Renal cortical epithelial cell (primary cell): ENCODE measurements around the gene SNAPC3. TPM values are rescaled to one million over a fixed set of nuclear protein-coding genes. Genes with fewer than 3 reads are reported as not detected.

Experiments
- DNase-seq: peaks from one replicate; pipeline ENCODE4 v3.0.0-alpha.2; 2011; ENCODE audit warnings: low read depth
- total RNA-seq: library from RNA; depleted of rRNA; stranded (reverse); fragments of >200 nt; gene quantifications from 2 replicates; pipeline ENCODE4 v1.2.3, GENCODE V29; 2014

The SNAPC3 gene
- total RNA-seq, 1 donor from 2014 or later, result 53.9 TPM

- no peak for DNase-seq
Measured at GRCh38 chr9:15492485-15493150, 69.9 kb downstream of the SNAPC3 start.

DNA sequence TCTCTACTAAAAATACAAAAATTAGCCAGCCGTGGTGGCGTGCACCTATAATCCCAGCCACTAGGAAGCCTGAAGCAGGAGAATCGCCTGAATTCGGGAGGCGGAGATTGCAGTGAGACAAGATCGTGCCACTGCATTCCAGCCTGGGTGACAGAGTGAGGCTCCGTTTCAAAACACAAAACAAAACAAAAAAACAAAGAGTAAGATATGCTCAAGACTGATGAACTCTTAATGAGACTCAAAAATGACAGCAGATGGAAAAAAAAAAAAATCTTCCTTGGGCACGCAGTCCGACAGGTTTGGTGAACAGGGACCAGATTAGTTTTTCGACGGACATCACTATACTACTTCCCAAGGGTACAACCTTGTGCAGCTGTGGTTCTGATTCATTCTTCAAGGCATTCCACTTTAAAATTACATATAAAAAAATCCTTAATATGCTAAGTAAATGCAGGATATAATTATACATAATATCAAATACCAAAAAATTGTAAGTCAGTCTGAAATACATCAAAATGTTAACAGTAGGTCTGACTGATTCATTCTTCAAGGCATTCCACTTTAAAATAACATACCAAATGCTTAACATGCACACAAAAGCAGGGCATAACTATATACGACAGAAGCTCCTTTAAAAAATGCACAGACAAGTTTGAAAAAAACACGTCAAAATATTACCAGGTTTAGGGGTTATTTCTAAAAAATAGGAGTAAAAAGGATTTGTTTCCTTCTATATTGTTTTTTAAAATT is 75.7 kb downstream of the SNAPC3 start:
- DNase-seq, result no peak

GRCh38 chr9:15499139-15499538 is 76.5 kb downstream of the SNAPC3 start:
- DNase-seq, result peak; percentile 16

- DNase-seq, result no peak
Measured at GRCh38 chr9:15501179-15501578, 78.5 kb downstream of the SNAPC3 start.

GRCh38 chr9:15501803-15502202 is 79.1 kb downstream of the SNAPC3 start:
- no peak for DNase-seq

DNA sequence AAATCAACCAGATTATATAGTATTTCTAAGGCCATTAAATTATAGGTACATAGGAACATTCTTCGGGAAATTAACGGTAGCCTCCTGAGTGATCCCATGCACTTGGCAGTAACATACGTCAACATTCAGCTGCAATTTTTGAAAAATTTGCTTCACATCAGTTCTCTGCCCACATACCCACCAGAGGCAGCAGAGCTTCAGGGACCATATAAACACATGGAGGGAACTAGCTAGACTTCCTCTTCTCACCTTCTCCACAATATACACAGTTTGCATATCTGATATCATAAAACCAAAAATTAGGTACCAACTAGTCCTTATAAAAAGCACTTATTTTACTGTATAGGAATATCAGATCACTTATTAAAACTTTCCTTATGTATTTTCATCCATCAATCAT is 83.2 kb downstream of the SNAPC3 start:
- no peak for DNase-seq

DNA sequence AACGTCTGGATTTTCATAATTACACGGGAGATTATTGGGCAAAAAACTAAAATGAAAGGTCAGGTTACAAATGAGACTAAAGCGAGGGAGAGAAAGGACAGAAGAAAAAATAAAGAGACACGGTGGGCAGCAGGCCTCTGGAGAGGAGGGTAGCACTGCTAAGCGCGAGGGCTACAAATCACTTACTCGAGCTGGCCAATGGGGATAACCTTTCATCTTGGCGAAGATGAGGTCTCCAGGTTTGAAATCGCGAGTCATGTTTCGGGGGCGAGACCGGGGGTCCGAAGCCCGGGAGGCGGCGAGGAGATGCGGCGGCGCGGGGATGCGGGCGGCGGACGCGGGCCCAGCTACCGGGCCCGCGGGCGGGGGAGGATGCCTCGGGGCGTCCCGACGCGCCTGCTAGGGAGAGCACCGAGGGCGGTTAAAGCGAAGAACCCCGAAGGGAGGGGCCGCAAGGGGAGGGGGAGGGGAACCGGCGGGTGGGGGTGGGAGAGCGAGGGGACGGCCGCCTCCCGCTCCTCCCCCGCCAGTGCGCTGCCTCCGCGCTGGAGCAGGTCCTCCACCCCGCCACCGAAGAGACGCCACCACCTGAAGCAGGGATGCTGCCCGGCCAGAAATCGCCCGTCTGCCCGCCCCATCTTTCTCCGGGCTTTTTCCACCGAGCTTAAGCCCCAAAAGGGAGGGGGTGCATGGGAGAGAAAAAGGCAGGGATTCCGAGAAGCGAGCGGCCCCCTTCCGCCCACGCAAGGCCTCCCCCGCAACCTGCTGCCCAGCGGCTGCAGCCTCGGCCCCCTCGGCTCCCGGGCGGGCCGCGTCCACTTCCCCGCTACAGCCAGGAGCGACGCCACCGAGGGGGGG is 87.5 kb downstream of the SNAPC3 start:
- no peak for DNase-seq

GRCh38 chr9:15510789-15511575 is 88.3 kb downstream of the SNAPC3 start, which contains the start of gene PSIP1:
PSIP1 (minus strand) TSS chr9:15510970; CDS start chr9:15510188, 782 bp downstream.
- DNase-seq, result peak; percentile 54

Other genes with a start within 250 kb of the SNAPC3 start
- gene TTC39B, start 115.7 kb upstream of the SNAPC3 start, total RNA-seq, result 7.1 and 17.1 TPM in 2 replicates
- gene PSIP1, start 88.1 kb downstream of the SNAPC3 start, total RNA-seq, result 23.1 and 32.7 TPM in 2 replicates
- gene CCDC171, start 130.2 kb downstream of the SNAPC3 start, total RNA-seq, result 0.87 and 3.4 TPM in 2 replicates